BJ (cell line): ENCODE measurements around the gene UBE3C. TPM values are rescaled to one million over a fixed set of nuclear protein-coding genes. Genes with fewer than 3 reads are reported as not detected.

Experiments used
- CTCF ChIA-PET: fragments of 350-600 bp; formaldehyde crosslinking; extraction: SDS; loops from one replicate; lab custom pipeline; 2021; ENCODE audit warnings: antibody characterized with exemption, inconsistent platforms; lab: Yijun Ruan, JAX
- POLR2A ChIA-PET: fragments of 300-600 bp; sonication (Branson Sonifier 250); formaldehyde crosslinking; extraction: SDS; loops from one replicate; lab custom pipeline; 2021; ENCODE audit warnings: antibody characterized with exemption; lab: Charles Lee
- DNase-seq: peaks from one replicate; pipeline ENCODE4 v3.0.0-alpha.2; 2011; ENCODE audit warnings: low read depth
- H3K27me3 ChIP-seq: 2 replicates; pipeline ENCODE4 v1.6.0; 2011; ENCODE audit warnings: low read length; ENCODE audit not compliant: control insufficient read depth, insufficient read depth
- H3K36me3 ChIP-seq: 2 replicates; pipeline ENCODE4 v1.5.1; 2011; ENCODE audit warnings: low read length; ENCODE audit not compliant: control insufficient read depth, insufficient read depth
- H3K4me3 ChIP-seq: 2 replicates; pipeline ENCODE4 v1.5.1; 2011; ENCODE audit warnings: low read depth, mild to moderate bottlenecking, control low read depth, low read length
- CTCF ChIP-seq: IDR thresholded peaks from 2 replicates; pipeline ENCODE4 v1.5.1; 2011; ENCODE audit warnings: low read depth, mild to moderate bottlenecking, control low read depth, inconsistent platforms, low read length, moderate library complexity; ENCODE audit not compliant: insufficient read depth
- polyA plus RNA-seq: library from polyadenylated mRNA; depleted of rRNA; stranded (reverse); fragments of >200 nt; gene quantifications from 2 replicates; pipeline ENCODE4 v1.2.3, GENCODE V29; 2011

Gene UBE3C
- polyA plus RNA-seq, 1 experiment, result 50.0 TPM

GRCh38 chr7:157299317-157299612, 160.5 kb downstream of the UBE3C start:
- Histone ChIP-seq H3K27me3 (no peaks in the 10 kb centered on the region), H3K36me3 (no peaks in the 10 kb centered on the region), H3K4me3 (no peak overlapping the region)
- no peak for TF ChIP-seq CTCF
- POLR2A ChIA-PET, result no interaction called here
- DNase-seq, result no peak
- CTCF ChIA-PET, result no interaction called here

GRCh38 chr7:157299613-157300368, 161.1 kb downstream of the UBE3C start:
- no peaks in the 10 kb centered on the region for H3K27me3 ChIP-seq
- no peaks in the 10 kb centered on the region for H3K36me3 ChIP-seq
- no peak overlapping the region for H3K4me3 ChIP-seq
- no peak for TF ChIP-seq CTCF
- POLR2A ChIA-PET, result no interaction called here
- CTCF ChIA-PET, result no interaction called here
- no peak for DNase-seq

GRCh38 chr7:157300369-157300825, 161.7 kb downstream of the UBE3C start:
- POLR2A ChIA-PET, result no interaction called here
- CTCF ChIA-PET, result no interaction called here
- Histone ChIP-seq H3K27me3 (no peaks in the 10 kb centered on the region), H3K4me3 (no peak overlapping the region), H3K36me3 (no peaks in the 10 kb centered on the region)
- no peak for DNase-seq
- TF ChIP-seq CTCF, result no peak

GRCh38 chr7:157301610-157302120, 162.9 kb downstream of the UBE3C start:
- no peak overlapping the region for H3K4me3 ChIP-seq
- DNase-seq, result no peak
- no peaks in the 10 kb centered on the region for H3K27me3 ChIP-seq
- no peaks in the 10 kb centered on the region for H3K36me3 ChIP-seq
- no peak for TF ChIP-seq CTCF
- POLR2A ChIA-PET, result no interaction called here
- CTCF ChIA-PET, result no interaction called here

- Histone ChIP-seq H3K4me3 (no peak overlapping the region), H3K36me3 (no peaks in the 10 kb centered on the region), H3K27me3 (no peaks in the 10 kb centered on the region)
- CTCF ChIA-PET, result no interaction called here
- POLR2A ChIA-PET, result no interaction called here
- no peak for TF ChIP-seq CTCF
- DNase-seq, result no peak
Observed at GRCh38 chr7:157306846-157307838, 168.4 kb downstream of the UBE3C start.
